CD4-positive, alpha-beta T cell treated with Interleukin-2 at 100 ng/mL for 4 hours (primary cell): Measurements from ENCODE around the gene EFTUD2.

Experiments used
- DNase-seq: peaks from one replicate; pipeline ENCODE4 v3.0.0-alpha.2; 2020; ENCODE audit warnings: low spot score

Gene EFTUD2

DNA sequence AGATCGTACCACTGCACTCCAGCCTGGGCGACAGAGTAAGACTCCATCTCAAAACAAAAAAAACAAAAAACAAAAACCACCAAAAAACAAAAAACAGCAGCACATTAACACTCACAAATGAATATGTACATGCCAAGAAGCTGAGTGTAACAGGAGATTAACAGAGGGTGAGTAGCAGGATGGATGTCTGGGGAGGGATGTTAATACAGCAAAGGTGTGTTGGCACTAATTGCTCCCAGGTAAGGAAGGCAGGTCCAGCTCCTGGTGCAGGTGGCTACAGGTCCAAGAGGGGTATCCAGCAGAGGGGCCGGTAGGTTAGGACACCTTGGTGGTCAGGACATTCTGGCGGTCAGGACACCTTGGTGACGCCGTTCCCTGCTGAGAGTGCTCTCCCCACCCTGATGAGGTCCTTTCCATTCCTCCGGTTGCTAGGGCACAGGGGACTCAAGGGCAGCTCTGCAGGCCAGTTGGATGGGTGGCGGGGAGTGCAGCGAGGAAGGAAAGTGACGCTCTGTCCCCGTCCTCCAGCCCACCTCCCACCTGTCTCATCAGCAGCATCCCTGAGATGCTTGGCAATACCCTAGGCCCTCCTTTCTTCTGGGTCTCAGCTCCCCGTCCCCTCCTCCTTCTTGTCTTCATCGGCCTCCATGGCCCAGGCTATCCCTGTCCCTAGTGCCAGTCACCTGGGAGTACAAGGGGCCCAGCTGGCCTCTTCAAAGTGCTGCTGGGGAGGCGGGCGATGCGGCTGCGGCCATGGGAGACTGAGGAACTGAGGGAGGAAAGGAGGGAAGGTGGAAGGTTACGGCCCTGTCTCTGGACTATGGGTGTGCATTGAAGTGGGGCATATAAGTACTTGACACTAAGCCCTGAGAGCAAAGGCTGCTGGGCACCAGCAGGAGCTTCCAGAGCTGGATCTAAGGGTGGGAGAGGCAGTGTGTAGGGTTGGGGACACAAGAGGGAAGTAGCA, 26.8 kb upstream of the EFTUD2 start:
- DNase-seq, result no peak

DNA sequence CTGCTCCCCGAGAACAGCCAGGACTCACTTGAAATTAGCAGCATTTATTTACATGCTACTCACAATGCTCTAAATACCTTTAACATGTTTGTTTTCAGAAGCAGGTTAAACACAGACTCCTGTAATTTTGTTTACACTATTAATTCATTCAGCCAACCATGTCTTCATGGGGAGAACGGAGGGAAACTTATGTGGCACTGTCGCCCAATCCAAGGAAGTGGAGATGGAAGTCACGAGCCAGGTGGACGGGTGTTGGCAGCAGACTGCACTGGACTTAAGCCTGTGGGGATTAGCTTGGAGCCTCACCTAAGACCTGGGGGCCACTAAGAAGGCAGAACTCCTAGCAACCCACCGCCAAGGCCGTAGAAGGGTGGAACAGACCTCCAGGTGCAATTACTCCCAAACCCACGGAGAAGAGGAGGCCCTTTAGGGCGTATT, 24.9 kb upstream of the EFTUD2 start:
- no peak for DNase-seq

DNA sequence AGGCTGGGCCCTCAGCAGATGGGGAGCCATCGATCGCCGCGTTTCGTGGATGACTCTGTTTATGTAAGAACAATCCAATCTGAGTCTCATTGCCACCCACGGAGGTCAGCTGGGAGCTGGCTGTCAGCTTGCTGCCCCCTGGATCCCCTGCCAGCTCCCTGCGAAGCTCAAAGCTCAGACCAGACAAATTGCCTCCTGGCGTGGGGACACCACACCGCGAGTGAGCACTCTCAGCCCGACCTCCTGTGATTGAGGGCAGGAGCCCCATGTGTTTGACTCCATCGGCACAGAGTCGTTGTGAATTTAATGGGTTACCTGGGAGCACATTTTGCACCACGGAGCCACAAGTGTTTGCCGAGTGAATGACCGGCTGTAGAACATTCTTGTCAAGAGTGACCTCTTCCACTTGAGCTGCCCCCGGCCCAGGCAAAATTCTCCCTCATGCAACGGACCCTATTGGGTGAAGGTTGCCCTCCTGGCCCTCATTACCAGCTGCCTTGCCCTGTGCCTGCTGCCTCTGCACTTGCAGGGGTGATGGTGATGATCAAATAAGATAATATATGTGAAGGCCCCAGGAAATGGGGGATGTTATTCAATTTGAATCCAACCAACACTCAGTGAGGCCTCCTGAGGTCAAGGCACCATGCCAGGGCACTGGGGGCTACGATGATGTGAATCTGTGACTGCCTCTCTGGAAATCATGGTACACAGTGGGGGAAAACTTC, 23.7 kb upstream of the EFTUD2 start:
- DNase-seq, result no peak

DNA sequence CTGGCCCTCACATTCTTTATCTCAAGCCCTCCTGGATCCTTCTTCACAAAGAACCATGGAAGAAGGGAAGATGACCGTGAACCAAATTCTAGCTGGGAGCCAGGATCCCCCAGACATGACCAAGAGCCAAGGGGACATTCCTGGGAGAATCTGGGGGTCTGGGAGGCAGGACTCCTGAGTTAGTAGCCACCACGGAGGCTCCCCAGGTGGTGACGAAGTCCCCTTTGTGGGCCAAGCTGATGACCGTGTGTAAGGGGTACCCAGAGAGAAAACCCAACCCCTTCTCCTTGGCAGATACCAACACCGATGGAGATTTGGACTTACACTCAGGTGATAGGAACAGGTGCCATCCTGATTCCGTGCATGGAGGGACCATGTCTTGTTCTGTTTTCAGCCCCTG, 22.9 kb upstream of the EFTUD2 start:
- DNase-seq, result no peak

DNA sequence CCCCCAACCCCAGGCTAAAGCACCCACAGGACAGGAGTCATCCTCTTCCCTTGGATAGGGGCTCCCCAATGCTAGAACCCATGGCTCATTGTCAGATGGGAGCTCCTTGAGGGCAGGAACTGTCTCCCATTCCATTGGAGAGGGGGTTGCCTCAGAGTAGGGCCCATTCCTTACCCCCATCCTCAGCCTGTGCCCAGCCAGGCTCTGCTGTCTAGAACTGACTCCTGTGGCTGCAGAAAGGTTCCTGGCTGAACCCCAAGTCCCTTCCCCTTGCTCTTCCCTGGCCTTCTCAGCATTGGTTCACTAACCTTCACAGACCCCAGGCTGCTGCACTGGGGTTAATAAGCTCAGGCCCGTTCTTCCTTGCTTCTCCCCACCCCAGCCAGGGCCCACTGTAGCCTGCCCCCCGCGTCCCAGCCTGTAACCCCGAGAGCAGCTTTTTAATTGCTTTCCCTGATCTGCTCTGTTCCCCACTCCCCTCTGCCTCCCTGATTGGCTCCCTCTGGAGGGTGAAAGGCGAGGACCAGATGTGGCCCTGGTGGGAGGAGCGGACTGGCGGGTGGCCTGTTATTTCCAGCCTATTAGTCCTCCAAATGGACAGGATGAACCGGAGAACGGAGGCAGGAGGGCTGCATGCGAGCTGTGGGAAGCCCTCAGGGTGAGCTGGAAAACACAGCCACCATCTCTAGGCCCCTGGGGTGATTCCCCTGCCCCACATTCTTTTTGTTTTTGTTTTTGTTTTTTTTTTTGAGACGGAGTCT, 22.1 kb upstream of the EFTUD2 start:
- DNase-seq, result no peak

DNA sequence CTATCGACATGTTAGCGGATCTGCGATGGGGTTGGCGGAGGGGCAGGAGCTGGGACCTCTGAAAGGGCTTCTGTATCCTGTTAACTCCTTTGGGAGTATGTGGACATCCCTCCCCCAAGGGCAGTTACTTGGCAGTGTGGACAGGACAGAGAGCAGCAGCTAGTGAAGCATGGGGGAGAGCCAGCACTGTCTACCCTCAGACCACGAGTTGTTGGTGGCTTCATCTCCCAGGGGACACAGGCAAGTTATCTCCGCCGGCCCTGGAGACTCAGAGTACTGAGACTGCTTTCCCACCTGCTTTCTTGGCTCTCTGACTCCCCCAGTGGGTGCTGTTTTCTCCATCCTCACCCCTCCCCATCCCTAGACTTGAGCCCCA, 21.3 kb upstream of the EFTUD2 start:
- no peak for DNase-seq

DNA sequence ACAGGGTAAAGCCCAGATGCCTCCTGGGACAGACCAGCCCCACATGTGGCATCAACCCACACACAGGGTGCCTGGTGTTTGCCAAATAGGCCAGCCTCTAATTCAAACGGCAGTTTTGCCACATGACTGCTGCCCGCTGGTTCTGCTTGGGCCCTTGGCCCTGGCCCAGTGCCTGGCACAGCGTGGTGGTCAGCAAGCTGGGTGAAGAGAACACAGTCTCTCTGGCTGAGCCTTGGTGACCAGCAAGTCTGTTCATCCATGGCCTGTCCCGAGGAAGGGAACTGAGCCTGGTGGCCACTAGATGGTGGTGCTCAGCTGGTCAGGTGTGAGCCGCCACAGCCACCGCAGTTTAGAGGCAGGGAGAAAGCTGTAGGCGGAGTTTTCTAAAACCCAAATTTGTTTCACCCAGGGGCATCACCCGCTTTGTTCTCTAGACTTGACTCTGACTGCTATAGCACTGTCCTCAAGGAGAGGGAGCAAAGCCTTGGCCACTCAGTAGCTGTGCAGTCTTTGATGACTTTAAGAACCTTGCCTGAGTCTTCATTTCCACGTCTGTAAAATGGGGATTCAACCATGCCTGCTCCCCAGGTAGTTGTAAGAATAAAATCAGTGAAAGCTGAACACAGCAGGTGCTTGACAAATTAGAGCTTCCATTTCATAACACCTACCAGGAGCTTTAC, 20.8 kb upstream of the EFTUD2 start:
- peak; percentile 62 for DNase-seq

DNA sequence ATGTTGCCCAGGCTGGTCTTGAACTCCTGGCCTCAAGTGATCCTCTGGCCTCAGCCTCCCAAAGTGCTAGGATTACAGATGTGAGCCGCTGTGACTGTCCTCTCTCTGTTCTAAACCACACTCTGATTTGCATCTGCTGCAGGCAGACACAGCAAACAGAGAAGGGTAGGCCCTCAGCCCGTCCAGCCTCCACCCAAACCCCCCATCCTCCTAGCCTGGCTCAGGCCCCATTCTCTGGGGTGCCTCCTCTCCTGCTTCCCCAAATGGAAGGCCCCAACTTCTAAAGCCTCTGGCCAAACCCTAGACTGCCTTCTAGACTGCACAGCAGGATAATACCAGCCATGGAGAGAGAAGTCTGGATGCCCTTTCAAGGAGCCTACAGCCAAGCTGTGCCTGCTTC, 20.2 kb upstream of the EFTUD2 start:
- no peak for DNase-seq

DNA sequence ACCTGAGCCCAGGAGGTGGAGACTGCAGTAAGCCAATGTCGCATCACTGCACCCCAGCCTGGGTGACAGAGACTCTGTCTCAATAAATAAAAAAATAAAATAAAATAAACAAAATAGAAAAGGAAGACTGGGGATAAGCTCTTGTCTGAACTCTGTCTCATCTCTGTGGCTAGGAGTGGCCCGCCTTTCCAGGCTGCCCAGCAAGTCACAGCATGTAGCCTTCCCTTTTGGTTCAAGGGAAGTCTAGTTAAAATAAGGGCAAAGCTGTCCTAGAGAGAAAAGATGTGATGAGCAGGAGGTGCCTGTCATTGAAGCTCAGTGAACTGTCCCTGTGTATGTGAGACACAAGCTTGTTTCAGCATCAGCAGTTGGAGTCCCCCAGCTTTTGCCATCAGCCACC, 18.8 kb upstream of the EFTUD2 start:
- no peak for DNase-seq

DNA sequence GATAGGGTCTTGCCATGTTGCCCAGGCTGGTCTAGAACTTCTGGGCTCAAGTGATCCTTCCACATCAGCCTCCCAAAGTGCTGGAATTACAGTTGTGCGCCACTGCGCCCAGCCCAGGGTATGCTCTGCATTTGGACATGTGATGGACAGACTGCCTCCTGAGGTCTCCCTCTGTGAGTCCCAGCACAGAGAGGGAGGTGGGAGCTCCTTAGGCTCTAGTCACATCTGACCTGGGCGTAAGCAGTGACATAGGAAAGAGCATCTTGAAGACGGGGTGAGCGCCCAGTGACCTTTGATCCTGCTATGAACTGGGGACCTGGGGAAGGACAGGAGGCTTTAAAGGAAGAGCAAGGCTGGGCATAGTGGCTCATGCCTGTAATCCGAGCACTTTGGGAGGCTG, 18.2 kb upstream of the EFTUD2 start:
- no peak for DNase-seq

DNA sequence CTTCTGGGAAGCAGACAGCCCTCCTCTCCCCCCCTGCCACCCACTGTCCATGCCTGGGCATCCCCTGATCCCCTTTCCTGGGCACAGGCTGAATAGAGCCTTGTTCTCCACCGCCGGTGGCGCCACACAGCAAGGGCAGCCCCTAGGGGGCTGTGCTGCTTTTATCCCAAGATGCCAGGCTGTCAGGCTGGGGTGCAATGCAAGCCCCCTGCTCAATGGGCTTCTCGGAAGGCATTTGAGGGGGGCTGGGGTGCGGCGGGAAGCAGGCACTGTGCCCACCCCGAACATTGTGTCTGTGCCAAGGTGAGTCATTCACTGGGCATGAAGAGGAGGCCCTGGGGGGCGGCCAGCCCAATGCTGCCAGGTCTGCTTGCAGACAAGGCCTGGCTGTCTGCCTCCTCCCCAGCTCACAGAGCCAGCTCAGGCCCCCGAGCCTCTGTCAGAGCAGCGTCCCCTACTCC, 17.6 kb upstream of the EFTUD2 start:
- no peak for DNase-seq

DNA sequence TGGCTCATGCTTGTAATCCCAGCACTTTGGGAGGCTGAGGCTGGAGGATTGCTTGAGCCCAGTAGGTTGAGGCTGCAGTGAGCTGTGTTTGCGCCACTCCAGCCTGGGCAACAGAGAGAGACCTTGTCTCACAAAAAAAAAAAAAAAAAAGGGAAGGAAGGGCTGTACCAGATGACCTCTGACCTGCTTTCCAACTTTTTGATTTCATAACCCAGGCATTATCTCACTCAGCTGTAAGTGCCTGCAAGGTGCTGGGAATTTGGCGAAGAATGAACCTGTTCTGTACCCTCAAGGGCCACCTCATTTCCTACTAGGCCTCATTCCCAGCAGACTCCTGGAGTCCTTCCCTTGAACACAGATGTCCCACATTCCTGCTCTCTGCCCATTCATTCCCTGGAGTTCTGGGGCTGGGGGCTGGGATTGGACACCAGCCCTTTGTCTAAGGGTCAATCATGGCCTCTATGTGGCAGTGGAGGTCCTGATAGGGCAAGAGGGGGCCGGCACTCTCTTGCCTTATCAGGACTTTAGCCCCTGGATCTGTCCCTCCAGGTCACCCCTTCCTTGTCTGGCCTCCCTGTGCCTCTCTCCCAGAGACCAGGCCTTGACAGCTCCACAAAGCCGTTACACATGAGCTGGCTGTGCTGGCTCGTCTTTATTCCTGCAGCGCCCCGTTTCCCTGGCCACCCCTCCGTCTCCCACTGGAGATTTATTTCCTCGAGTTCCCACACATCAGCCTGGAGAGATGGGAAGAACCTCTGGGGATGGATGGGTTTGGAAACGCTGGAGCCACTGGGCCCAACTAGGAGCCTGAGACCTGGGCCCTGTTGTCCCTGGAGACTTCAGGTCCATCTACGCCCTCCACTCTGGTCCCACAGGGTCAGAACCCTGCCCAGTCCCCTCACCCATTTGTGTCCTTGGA, 16.9 kb upstream of the EFTUD2 start:
- DNase-seq, result no peak

DNA sequence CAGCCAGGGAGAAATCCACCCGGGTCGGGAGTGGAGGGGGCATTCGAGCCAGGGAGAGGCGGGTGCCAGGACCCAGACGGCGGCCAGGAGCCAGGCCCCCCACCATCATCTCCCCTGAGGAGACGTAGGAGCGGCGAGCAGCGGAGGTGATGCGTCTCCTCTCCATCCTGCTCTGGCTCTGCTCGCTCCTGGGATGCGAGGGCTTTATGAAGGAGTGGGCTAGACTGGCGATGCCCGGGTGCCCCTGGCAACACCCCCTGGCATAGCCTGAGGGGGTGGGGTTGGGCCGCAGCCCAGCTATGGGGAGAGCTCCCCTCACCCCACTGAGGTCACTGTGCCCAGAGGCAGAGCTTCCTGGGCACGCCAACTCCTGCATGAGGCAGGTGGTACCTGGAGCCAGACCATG, 16.1 kb upstream of the EFTUD2 start, which contains the start of gene GFAP:
GFAP (minus strand) TSS at position 180 of the 406 bp plus-strand sequence; CDS start at position 166, 14 bp downstream.
- no peak for DNase-seq

DNA sequence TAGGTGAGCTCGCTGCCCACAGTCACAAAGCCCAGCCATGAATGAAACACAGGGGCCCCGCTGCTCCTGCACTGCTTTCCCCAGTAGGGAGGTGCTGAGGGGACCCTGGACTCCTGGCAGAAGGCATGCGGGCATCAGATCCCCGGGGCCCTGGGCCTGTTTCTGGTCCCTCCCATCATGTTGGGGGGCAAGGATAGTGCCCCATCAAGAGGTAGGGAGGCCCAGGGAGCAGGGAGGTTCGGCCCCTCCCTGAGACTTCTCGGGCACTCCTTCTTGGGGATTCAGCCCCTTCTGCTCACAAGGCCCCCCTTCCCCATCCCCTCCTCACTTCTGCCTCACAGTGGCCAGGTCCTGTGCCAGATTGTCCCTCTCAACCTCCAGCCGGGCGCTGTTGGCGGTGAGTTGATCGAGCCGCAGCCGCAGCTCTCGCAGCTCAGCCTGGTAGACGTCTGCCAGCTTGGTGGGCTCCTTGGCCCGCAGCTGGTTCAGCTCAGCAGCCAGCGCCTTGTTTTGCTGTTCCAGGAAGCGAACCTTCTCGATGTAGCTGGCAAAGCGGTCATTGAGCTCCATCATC, 15.5 kb upstream of the EFTUD2 start:
- DNase-seq, result no peak

DNA sequence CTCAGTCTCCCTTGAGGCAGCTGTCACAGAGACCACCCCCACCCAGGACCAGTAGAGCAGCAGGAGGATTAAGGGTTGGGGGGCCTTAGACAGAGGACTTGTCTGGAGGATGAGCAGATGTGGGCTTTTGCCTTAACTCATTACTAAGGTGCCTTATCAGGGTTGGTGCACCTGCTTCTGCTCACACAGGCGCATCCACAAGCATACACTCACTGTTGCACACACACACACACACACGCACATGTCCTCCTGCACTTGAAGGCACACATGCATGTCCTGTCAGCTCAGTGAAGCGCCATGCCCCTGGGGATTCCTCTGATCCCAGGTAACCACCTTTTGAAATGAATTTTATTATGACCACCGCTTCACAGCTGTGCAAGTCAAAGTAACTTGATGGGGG, 14.9 kb upstream of the EFTUD2 start:
- DNase-seq, result no peak

DNA sequence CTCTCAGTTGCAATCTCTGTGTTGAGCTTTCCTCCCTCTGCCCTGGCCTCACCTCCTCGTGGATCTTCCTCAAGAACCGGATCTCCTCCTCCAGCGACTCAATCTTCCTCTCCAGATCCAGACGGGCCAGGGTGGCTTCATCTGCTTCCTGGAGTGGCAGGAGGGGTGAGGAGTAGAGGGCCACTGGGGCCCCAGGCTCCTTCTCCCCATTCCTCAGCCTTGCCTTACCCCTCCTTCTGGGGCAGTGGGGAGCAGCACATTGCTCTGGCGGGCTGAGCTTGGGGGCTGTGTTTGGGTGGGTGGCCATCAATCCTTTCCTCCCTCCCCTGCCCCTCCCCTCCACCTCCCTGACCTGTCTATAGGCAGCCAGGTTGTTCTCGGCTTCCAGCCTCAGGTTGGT, 14.4 kb upstream of the EFTUD2 start:
- DNase-seq, result no peak

DNA sequence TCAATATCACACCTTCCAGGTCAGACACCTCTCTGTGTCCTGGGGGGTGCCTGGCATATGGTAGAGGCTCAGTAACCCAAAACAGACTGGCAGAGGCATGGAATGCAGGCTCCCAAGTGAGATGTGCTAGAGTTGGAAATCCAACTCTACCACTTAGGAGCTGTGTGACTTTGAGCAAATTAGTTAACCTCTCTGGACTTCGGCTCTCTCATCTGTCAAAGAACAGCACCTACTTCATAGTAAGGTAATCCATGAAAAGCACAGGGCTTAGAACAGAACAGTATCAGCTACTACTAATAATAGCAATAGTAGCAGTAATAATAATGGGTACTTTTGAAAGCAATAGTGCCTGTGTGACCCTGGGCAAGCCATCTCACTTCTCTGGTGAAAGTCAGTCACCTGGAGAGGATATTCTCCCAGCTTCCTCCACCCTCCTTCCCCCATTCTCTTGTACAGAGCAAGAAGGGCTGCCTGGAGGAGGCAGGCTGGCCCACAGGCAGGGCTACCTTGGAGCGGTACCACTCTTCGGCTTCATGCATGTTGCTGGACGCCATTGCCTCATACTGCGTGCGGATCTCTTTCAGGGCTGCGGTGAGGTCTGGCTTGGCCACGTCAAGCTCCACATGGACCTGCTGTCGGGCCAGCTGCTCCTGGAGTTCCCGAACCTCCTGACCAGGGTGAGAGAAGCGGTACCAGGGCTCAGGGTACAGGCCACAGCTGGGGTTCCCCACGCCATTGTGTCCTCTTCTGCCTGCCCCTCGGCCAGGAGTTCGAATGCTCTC, 13.7 kb upstream of the EFTUD2 start:
- DNase-seq, result no peak

DNA sequence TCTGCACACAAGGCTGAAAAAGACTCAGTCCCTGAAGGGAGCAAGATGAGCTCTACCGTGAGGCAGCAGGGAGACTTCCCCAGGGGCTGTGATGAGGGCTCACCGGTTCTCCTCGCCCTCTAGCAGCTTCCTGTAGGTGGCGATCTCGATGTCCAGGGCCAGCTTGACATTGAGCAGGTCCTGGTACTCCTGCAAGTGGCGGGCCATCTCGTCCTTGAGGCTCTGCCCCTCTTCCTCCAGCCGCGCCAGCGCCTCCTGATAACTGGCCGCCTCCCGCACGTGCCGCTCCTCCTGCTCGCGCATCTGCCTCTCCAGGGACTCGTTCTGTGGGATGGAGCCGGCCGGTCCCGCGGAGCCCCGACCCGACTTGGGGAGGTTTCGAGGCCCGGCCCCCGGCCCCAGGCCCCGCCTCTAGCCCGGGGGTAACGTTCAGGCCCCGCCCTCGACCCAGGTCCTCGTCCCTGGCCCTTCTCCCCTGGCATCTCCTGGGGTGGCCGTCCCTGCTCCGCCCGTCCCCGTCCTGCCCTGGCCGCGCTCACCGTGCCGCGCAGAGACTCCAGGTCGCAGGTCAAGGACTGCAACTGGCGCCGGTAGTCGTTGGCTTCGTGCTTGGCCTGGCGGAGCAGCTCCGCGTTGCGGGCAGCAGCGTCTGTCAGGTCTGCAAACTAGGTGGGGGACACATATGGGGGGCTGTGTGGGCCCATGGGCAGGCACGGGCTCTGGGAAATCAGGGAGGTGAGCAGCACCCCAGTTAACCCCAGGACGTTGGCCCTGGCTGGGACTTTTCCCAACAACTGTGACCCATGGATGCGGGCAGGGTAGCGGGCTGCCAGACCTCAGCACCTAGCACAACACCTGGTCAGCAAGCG, 12.1 kb upstream of the EFTUD2 start:
- peak; percentile 54 for DNase-seq
